ENCODE measurements around the gene ANKLE2.
"Not testable (repeated sequence)": the region's sequence is repeated elsewhere in the genome, so short reads cannot be mapped to it uniquely, and the experiment has no call there.

Gene ANKLE2

GRCh38 chr12:132718644-132719043, 43.0 kb downstream of the ANKLE2 start:
- no peak for DNase-seq

DNA sequence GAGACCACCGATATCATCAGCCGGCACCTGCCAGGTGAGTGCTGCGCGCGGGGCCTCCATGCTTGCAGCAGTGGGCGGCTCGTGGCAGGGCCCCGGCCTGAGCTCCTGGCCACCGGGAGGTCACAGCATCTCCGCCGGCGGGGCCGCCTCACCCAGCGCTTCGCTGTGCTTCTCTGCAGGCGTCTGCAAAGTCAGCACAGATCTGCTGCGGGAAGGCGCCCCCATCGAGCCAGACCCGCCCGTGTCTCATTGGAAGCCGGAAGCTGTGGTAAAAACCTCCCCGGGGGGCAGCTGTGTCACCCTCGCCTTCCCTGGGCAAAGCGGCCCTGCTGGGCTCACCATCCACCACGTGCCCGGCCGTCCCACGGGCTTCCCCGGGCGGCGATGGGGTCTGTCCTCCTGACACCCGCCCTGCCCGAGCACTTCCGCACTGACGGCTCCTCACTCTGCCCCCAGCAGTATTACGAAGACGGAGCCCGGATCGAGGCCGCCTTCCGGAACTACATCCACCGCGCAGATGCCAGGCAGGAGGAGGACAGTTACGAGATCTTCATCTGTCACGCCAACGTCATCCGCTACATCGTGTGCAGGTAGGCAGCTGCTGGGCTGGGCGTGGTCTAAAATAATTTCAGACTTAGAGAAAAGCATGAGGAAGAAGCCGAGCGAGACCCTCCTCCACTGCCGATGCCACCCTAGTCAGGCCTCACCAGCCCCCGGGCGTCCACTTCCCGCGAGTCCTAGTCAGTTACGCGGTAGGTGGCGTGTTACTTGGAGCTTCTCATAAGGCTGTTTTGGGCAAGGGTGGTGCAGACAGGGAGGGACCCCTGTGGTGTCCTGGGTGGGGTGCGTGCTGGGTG, 43.9 kb downstream of the ANKLE2 start:
- DNase-seq, result no peak

DNA sequence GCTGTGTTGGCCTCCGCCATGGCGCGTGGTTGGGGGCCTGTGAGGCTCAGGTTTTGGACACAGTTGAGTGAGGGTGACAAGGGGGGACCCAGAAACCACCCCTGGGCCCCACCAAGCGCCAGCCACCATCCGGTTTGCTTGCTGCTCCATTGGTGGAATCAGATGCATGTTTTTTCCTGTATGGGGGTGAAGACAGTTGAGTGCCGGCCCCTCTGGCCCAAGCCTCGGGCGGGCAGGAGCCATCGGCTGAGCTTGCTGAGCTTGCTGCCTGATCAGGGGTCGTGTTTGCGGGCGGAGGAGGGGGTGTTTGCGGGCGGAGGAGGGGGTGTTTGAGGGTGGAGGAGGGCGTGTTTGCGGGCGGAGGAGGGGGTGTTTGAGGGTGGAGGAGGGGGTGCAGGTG, 44.6 kb downstream of the ANKLE2 start:
- no peak for DNase-seq

- DNase-seq, result no peak
Observed at GRCh38 chr12:132716356-132716755, 45.3 kb downstream of the ANKLE2 start.

GRCh38 chr12:132715874-132716273, 45.8 kb downstream of the ANKLE2 start:
- DNase-seq, result no peak

DNA sequence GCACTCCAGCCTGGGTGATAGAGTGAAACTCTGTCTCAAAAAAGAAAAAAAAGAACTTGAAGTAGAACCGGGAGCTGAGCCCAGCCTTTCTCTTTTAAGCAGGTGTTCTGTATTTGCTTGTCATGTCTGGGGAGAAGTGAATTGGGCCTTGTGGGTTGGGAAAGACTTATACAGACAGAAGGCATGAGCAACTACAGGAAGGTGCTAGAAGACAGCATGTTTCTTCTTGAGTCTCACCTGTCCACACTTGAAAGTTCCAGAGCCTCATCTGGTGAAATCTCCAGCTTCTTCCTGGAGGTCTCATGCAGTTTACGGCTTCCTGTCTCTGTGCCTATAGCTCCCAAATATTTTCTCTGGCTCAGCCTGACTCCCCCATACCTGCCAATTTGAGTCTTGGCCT, 48.5 kb downstream of the ANKLE2 start:
- DNase-seq, result no peak

DNA sequence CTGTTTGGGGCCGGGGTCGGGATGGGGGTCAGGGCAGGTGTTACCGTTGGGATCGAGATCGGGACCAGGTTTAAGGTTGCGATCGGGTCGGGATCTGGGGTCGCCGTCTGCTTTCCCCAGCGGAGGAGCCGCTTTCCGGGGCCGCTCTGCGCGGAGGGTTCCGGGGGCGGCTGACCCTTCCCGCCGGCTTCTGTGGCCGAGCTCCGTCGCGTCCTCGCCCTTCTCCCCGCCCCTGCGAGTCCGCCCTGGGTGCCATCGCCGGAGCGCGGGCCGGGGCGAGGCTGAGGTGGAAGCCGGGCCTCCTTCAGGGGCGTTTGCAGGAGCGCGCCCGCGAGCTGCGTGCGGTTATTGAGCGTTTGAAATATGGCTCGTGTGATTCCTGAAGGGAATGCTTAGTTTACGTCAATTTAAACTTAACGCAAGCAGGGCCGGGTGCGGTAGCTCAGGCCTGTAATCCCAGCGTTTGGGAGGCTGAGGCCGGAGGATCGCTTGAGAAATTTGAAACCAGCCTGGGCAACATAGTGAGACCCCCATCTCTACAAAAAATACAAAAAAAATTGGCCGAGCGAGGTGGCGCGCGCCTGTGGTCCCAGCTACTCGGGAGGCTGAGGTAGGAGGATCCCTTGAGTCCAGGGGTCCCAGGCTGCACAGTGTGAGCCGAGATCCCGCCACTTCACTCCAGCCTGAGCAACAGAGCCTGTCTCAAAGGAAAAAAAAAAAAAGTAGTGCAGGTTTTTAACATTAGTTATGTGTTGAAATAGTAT, 50.4 kb downstream of the ANKLE2 start:
- no peak for DNase-seq

- DNase-seq, result peak; percentile 25
Observed at GRCh38 chr12:132710405-132711079, 51.1 kb downstream of the ANKLE2 start, which contains the start of gene PGAM5. Gene PGAM5 (plus strand): TSS chr12:132710842. CDS start chr12:132710877, 35 bp downstream.

DNA sequence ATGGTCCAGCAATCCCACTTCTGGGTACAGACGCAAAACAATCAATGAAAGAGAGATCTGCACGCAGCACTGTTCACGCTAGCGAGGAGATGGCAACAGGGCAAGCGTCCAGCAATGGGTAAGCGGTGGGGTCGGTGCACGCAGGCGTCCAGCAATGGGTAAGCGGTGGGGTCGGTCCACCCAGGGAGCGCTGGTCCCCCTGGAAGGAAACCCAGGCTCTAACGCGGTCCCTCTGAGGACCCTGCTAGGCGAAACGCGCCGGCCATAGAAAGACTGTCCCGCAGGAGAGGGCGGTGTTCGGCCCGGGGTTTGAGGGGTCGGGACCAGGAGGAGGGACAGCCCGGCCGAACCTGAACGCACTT, 51.6 kb downstream of the ANKLE2 start:
- no peak for DNase-seq

DNA sequence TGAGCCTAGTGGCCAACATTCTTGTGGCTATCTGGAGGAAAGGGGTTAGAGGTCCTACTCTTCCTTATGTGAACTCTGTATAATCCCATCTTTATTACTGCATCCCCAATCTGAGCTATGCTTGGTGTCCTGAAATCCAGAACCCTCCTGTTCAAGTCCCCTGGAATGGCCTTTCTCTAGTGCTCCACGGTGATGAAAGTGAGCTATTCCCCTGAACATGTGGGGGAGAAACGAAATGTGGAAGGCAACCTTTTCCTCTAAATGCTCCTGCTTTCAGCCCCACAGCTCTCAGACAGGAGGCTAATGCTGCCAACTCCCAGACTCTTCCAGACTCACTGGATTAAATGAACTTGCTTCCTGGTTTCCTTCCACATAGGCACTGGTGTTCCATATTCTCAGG, 53.5 kb downstream of the ANKLE2 start:
- no peak for DNase-seq

- no peak for DNase-seq
Observed at GRCh38 chr12:132707241-132707640, 54.4 kb downstream of the ANKLE2 start.

DNA sequence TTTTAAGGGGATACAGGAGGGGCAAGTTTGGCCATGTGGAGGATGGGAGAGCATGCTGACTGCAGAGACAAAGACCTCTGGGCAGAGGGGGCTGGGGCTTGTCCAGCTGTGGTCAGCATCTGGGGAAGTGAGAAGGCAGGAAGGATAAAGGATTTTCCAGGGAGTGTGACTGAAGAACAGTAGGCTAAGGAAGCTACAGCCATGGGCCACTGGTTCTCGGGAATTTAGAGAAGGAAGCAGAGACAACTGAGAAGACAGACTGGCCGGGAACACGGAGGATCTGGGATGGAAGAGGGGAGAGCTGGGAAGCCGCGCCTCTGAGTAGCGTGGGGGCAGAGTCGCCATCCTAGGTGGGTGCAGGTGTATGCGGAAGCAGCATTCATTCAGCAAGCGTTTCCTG, 58.0 kb downstream of the ANKLE2 start:
- no peak for DNase-seq

GRCh38 chr12:132702640-132703039, 59.0 kb downstream of the ANKLE2 start:
- no peak for DNase-seq

DNA sequence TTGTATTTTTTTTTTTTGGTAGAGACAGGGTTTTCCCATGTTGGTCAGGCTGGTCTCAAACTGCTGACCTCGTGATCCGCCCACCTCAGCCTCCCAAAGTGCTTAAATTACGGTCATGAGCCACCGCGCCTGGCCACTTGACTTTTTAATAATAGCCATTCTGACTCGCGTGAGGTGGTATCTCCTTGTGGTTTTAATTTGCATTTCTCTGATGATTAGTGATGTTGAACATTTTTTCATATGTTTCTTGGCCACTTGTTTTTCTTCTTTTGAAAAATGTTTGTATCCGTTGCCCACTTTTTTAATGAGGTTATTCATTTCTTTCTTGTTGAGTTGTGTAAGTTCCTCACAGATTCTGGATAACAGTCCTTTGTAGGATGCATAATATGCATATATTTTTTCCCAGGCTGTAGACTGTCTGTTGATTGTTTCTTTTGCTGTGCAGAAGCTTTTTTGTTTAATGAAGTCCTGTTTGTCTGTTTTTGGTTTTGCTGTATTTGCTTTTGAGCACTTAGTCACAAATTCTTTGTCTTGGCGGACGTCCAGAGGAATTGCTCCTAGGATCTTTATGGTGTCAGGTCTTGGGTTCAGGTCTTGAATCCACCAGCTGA, 61.3 kb downstream of the ANKLE2 start:
- no peak for DNase-seq

GRCh38 chr12:132698341-132698740, 63.3 kb downstream of the ANKLE2 start:
- no peak for DNase-seq

GRCh38 chr12:132695431-132695830, 66.2 kb downstream of the ANKLE2 start:
- DNase-seq, result no peak

DNA sequence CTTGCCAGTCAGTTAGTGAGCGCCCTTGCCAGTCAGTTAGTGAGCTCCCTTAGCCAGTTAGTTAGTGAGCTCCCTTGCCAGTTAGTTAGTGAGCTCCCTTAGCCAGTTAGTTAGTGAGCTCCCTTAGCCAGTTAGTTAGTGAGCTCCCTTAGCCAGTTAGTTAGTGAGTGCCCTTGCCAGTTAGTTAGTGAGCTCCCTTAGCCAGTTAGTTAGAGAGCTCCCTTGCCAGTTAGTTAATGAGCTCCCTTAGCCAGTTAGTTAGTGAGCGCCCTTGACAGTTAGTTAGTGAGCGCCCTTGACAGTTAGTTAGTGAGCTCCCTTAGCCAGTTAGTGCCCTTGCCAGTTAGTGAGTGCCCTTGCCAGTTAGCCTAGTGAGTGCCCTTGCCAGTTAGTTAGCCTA, 66.7 kb downstream of the ANKLE2 start:
- DNase-seq, result not testable (repeated sequence)

DNA sequence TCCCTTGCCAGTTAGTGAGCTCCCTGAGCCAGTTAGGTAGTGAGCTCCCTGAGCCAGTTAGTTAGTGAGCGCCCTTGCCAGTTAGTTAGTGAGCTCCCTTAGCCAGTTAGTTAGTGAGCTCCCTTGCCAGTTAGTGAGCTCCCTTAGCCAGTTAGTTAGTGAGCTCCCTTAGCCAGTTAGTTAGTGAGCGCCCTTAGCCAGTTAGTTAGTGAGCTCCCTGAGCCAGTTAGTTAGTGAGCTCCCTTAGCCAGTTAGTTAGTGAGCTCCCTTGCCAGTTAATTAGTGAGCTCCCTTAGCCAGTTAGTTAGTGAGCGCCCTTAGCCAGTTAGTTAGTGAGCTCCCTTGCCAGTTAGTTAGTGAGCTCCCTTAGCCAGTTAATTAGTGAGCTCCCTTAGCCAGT, 69.6 kb downstream of the ANKLE2 start:
- DNase-seq, result not testable (repeated sequence)

DNA sequence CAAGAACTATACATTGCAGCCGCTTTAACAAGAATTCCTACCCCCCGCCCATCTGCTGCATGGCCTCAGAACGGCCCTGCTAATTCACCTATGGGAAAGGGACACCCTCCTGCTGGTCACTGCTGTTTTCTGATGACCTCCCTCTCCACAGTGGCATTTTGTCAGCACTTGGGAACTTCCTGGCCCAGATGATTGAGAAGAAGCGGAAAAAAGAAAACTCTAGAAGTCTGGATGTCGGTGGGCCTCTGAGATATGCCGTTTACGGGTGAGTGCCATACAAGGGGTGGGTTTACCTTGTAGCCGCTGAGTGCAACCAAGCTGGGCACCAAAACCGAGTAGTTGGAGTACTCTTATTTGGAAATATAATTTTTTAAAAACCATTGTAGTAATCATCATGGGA, 71.5 kb downstream of the ANKLE2 start:
- no peak for DNase-seq

DNA sequence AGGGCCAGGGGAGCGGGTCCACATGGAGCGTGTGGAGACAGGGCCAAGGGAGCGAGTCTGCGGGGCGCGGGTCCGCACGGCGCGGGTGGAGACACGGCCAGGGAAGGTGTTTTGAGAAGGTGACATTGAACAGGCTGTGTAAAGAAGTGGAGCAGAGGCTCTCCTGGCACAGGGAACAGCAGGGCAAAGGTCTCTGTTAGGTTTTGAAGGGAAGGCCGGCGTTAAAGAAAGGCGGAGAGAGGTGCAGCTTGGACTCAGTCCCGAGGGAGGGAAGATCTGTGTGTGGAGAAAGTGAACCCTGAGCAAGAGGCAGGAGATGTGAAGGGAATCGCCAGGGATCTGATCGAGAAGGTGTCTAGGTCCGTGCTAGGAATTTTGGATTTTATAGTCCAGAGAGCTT, 72.4 kb downstream of the ANKLE2 start:
- DNase-seq, result no peak

GRCh38 chr12:132687211-132688164, 74.1 kb downstream of the ANKLE2 start, which contains the start of the genes POLE and PXMP2:
Gene POLE (minus strand): TSS chr12:132687342. CDS start chr12:132687315, 27 bp downstream.
Gene PXMP2 (plus strand): TSS chr12:132687587. CDS start chr12:132687671, 84 bp downstream.
- DNase-seq, result peak; percentile 79

GRCh38 chr12:132686825-132687210, 74.8 kb downstream of the ANKLE2 start:
- DNase-seq, result no peak

Data from GOT3 (cell line).